Fibroblast of lung (primary cell): ENCODE data around the gene KIF17. TPM values are rescaled to one million over a fixed set of nuclear protein-coding genes. Genes with fewer than 3 reads are reported as not detected.

Source experiments
- polyA plus RNA-seq, 2 donors: library from polyadenylated mRNA; depleted of rRNA in 1 of 2; stranded (reverse) in 1 of 2; unstranded in 1 of 2; fragments of >200 nt; gene quantifications; 2 replicates each; pipeline ENCODE4 v1.2.1, GENCODE V29; 2011 to 2012; ENCODE audit warnings: missing spikeins in 1 of 2
- total RNA-seq: library from RNA; depleted of rRNA; stranded (reverse); fragments of >200 nt; gene quantifications from 2 replicates; pipeline ENCODE4 v1.2.1, GENCODE V29; 2014

KIF17 gene
- total and polyA plus RNA-seq, 2 donors (not counting 1 experiment from before 2014, with no cell fraction given): 1.8 to 3.0 TPM

Other genes starting within 250 kb of the KIF17 start
- gene CAMK2N1, start 231.8 kb downstream of the KIF17 start, total RNA-seq: 44.2 and 79.9 TPM in 2 replicates
- gene CAMK2N1, start 231.8 kb downstream of the KIF17 start, polyA plus RNA-seq: 94.9 and 156 TPM in 2 replicates
- 21.8 and 26.9 TPM in 2 replicates for gene MUL1, start 209.9 kb downstream of the KIF17 start, total RNA-seq
- 25.7 and 31.9 TPM in 2 replicates for gene MUL1, start 209.9 kb downstream of the KIF17 start, polyA plus RNA-seq
- under 0.01 TPM in 1 of 2 replicates, not detected in the other for gene FAM43B, start 165.4 kb downstream of the KIF17 start, total RNA-seq
- gene FAM43B, start 165.4 kb downstream of the KIF17 start, polyA plus RNA-seq: 0.02 TPM in 1 of 2 replicates, not detected in the other
- gene CDA, start 128.9 kb downstream of the KIF17 start, total RNA-seq: 0.50 TPM in 1 of 2 replicates, not detected in the other
- 3.0 and 4.2 TPM in 2 replicates for gene CDA, start 128.9 kb downstream of the KIF17 start, polyA plus RNA-seq
- 87.8 and 106 TPM in 2 replicates for gene PINK1, start 84.5 kb downstream of the KIF17 start, total RNA-seq
- gene PINK1, start 84.5 kb downstream of the KIF17 start, polyA plus RNA-seq: 36.9 and 51.9 TPM in 2 replicates
- 263 and 319 TPM in 2 replicates for gene DDOST, start 56.6 kb downstream of the KIF17 start, total RNA-seq
- 372 and 396 TPM in 2 replicates for gene DDOST, start 56.6 kb downstream of the KIF17 start, polyA plus RNA-seq
- 2.3 and 5.0 TPM in 2 replicates for gene SH2D5, start 14.7 kb upstream of the KIF17 start, total RNA-seq
- gene SH2D5, start 14.7 kb upstream of the KIF17 start, polyA plus RNA-seq: 3.6 and 7.3 TPM in 2 replicates
- 254 and 255 TPM in 2 replicates for gene HP1BP3, start 69.3 kb upstream of the KIF17 start, total RNA-seq
- 200 and 201 TPM in 2 replicates for gene HP1BP3, start 69.3 kb upstream of the KIF17 start, polyA plus RNA-seq